HepG2 (cell line): ENCODE measurements around the gene IRAK4. TPM values are rescaled to one million over a fixed set of nuclear protein-coding genes. Genes with fewer than 3 reads are reported as not detected.

ENCODE experiments used
- ATAC-seq: fragments of 200-7000 bp; cut with Tn5 transposase; 3 replicates; pipeline ENCODE4 v1.9.1; 2020; ENCODE audit warnings: mild to moderate bottlenecking, moderate library complexity
- BruUV-seq: library from RNA; stranded (reverse); fragments of 400-500 nt; replicated peaks from 2 replicates; lab custom pipeline; 2021; lab: Mats Ljungman, UMichigan
- CTCF ChIA-PET: fragments of 300-600 bp; formaldehyde crosslinking; extraction: SDS; loops from one replicate; lab custom pipeline; 2021; ENCODE audit warnings: low total read pairs, inconsistent platforms, low intra/inter-chr PET ratio; lab: Yijun Ruan, JAX
- POLR2A ChIA-PET: fragments of 350-600 bp; sonication (Branson Sonifier 250); formaldehyde crosslinking; loops from one replicate; lab custom pipeline; 2020; ENCODE audit warnings: antibody characterized with exemption, inconsistent platforms; lab: Yijun Ruan, JAX
- DNase-seq: peaks from one replicate; pipeline ENCODE4 v3.0.0-alpha.2; 2015; ENCODE audit warnings: low spot score
- FAIRE-seq: peaks from 3 replicates; lab custom pipeline; 2011; peaks lifted over from hg19 to GRCh38; lab: Jason Lieb, UNC
- H2AFZ ChIP-seq: one replicate; pipeline ENCODE4 v1.6.1; 2011; ENCODE audit warnings: low read length, inconsistent platforms
- H3K27ac ChIP-seq: fragments of 300-600 bp; 3 replicates; pipeline ENCODE4 v1.8.0; 2011; ENCODE audit warnings: mixed run types, mild to moderate bottlenecking, mixed read lengths, low read length, inconsistent platforms; ENCODE audit not compliant: insufficient read depth; ENCODE audit errors: extremely low read length
- H3K27me3 ChIP-seq, 2 experiments: fragments of 200-600 bp in 1 of 2; 2 replicates in 1 of 2; 3 replicates in 1 of 2; pipeline versions ENCODE4 v1.6.0 to v1.8.0; 2011; ENCODE audit warnings: low read length in 2 of 2, mild to moderate bottlenecking in 2 of 2, moderate library complexity in 2 of 2, inconsistent platforms in 1 of 2; ENCODE audit not compliant: insufficient read depth in 2 of 2, control insufficient read depth in 1 of 2
- H3K36me3 ChIP-seq, 2 experiments: fragments of 200-600 bp in 1 of 2; replicated peaks in 1 of 2; 2 replicates in 1 of 2; 3 replicates in 1 of 2; pipeline versions ENCODE4 v1.5.1 to v1.8.0; 2011; ENCODE audit warnings: low read length in 2 of 2, inconsistent platforms in 1 of 2; ENCODE audit not compliant: insufficient read depth in 2 of 2, control insufficient read depth in 1 of 2
- H3K4me1 ChIP-seq: 2 replicates; pipeline ENCODE4 v1.5.1; 2012; ENCODE audit warnings: low read length, inconsistent platforms; ENCODE audit not compliant: insufficient read depth
- H3K4me2 ChIP-seq: 2 replicates; pipeline ENCODE4 v1.6.0; 2011; ENCODE audit warnings: low read depth, low read length, inconsistent platforms
- H3K4me3 ChIP-seq, 3 experiments: fragments of 200-600 bp in 1 of 3; sonication (generic), shearing (Covaris generic) in 1 of 3; replicated peaks in 1 of 3; 2 replicates each; pipeline ENCODE4 v1.5.1; 2011 to 2016; ENCODE audit warnings: low read length in 3 of 3, inconsistent platforms in 2 of 3, low read depth in 2 of 3, mild to moderate bottlenecking in 2 of 3, control low read depth in 1 of 3, mixed read lengths in 1 of 3; ENCODE audit not compliant: insufficient read depth in 1 of 3
- H3K79me2 ChIP-seq: one replicate; pipeline ENCODE4 v1.6.1; 2011; ENCODE audit warnings: low read length, inconsistent platforms; ENCODE audit not compliant: insufficient read depth
- H3K9ac ChIP-seq: 2 replicates; pipeline ENCODE4 v1.6.0; 2011; ENCODE audit warnings: mild to moderate bottlenecking, low read depth, low read length, inconsistent platforms; ENCODE audit not compliant: insufficient read depth
- H3K9me3 ChIP-seq: 2 replicates; pipeline ENCODE4 v1.5.1; 2012; ENCODE audit warnings: mild to moderate bottlenecking, low read length
- H4K20me1 ChIP-seq: 2 replicates; pipeline ENCODE4 v1.6.0; 2011; ENCODE audit warnings: inconsistent platforms, mild to moderate bottlenecking, low read length, moderate library complexity; ENCODE audit not compliant: insufficient read depth
- EP300 ChIP-seq, 3 experiments: sonication (generic) in 1 of 3; formaldehyde crosslinking in 1 of 3; IDR thresholded peaks; 2 replicates each; pipeline versions ENCODE4 v1.5.1 to v1.6.1; 2011 to 2020; ENCODE audit warnings: low read depth in 2 of 3, low read length in 2 of 3, borderline replicate concordance in 1 of 3, improper control_type of control experiment in 1 of 3, mild to moderate bottlenecking in 1 of 3, missing genetic modification reagents in 1 of 3, moderate library complexity in 1 of 3
- FOXA1 ChIP-seq, 2 experiments: fragments of 450-650 bp in 1 of 2; sonication (generic) in 1 of 2; formaldehyde crosslinking in 1 of 2; IDR thresholded peaks; 2 replicates each; pipeline versions ENCODE4 v1.4.0 to v1.6.1; 2016 to 2020; ENCODE audit warnings: missing genetic modification reagents in 1 of 2
- HNRNPH1 ChIP-seq: fragments of 200-400 bp; formaldehyde crosslinking; optimal IDR thresholded peaks from 2 replicates; pipeline ENCODE3; 2017; ENCODE audit warnings: mild to moderate bottlenecking, low read depth, low read length
- KDM6A ChIP-seq: IDR thresholded peaks from 2 replicates; pipeline ENCODE4 v1.6.1; 2016; ENCODE audit warnings: low read depth
- SP2 ChIP-seq: sonication (generic); formaldehyde crosslinking; IDR thresholded peaks from 2 replicates; pipeline ENCODE4 v1.5.1; 2020; ENCODE audit warnings: mild to moderate bottlenecking, missing genetic modification reagents
- SUZ12 ChIP-seq: fragments of 150-350 bp; IDR thresholded peaks from 2 replicates; pipeline ENCODE4 v1.6.1; 2014; ENCODE audit warnings: low read depth, low read length
- TEAD2 ChIP-seq: sonication (generic); formaldehyde crosslinking; IDR thresholded peaks from 2 replicates; pipeline ENCODE4 v1.9.0; 2021; ENCODE audit warnings: missing genetic modification reagents
- ZFP36L2 ChIP-seq: sonication (generic); formaldehyde crosslinking; IDR thresholded peaks from 2 replicates; pipeline ENCODE4 v1.4.0; 2020; ENCODE audit warnings: missing genetic modification reagents
- ZNF432 ChIP-seq: sonication (generic); formaldehyde crosslinking; IDR thresholded peaks from 2 replicates; pipeline ENCODE4 v1.5.0; 2020; ENCODE audit warnings: missing genetic modification reagents, mild to moderate bottlenecking, borderline replicate concordance
- ZNF484 ChIP-seq: sonication (generic); formaldehyde crosslinking; IDR thresholded peaks from 2 replicates; pipeline ENCODE4 v1.5.1; 2020; ENCODE audit warnings: mild to moderate bottlenecking, low read depth, missing genetic modification reagents, borderline replicate concordance
- ZNF652 ChIP-seq: IDR thresholded peaks from 2 replicates; pipeline ENCODE4 v1.6.1; 2016; ENCODE audit warnings: low read depth, borderline replicate concordance
- ZNF713 ChIP-seq: sonication (generic); formaldehyde crosslinking; IDR thresholded peaks from 2 replicates; pipeline ENCODE4 v1.4.0; 2020; ENCODE audit warnings: mild to moderate bottlenecking, missing genetic modification reagents
- ZSCAN9 ChIP-seq: IDR thresholded peaks from 2 replicates; pipeline ENCODE4 v1.6.1; 2016; ENCODE audit warnings: borderline replicate concordance
- WGBS: methylation state at CpG from one replicate; pipeline ENCODE4 v1.1.6; 2017; ENCODE audit warnings: low lambda C conversion rate; 5-methylcytosine and 5-hydroxymethylcytosine counted together
- in situ Hi-C: cut with HindIII; loops from 2 replicates; pipeline ENCODE4 v1.10.0; 2017; ENCODE audit warnings: low pct_unique_long_range_greater_than_20kb; ENCODE audit not compliant: extremely low pct_ligation_motif_present
- intact Hi-C: fragments of 100-400 bp; cut with micrococcal nuclease; formaldehyde crosslinking; loops from one replicate; pipeline ENCODE4 v1.10.0; 2022; ENCODE audit not compliant: unreplicated experiment
- polyA plus RNA-seq, 8 experiments: library from polyadenylated mRNA; depleted of rRNA in 3 of 8; stranded (reverse) in 7 of 8; unstranded in 1 of 8; fragments of >200 nt; fragmentation: Illumina TruSeq in 4 of 8; extraction: Trizol in 4 of 8; gene quantifications; 2 replicates each; pipeline versions ENCODE4 v1.2.1 to v1.2.3, GENCODE V29; 2011 to 2016; ENCODE audit warnings: low read depth in 4 of 8, missing spikeins in 1 of 8, mixed read lengths in 1 of 8; ENCODE audit not compliant: insufficient read depth in 1 of 8
- total RNA-seq, 5 experiments: library from RNA; depleted of rRNA; stranded (reverse); fragments of >200 nt; fragmentation: Illumina TruSeq; extraction: Trizol; gene quantifications; 2 replicates each; pipeline ENCODE4 v1.2.3, GENCODE V29; 2016; ENCODE audit warnings: low read depth in 1 of 5
- TF ChIP-seq, protein P1 (sequence below): sonication (generic); formaldehyde crosslinking; IDR thresholded peaks from 2 replicates; pipeline ENCODE4 v1.4.0; 2020; ENCODE audit warnings: missing genetic modification reagents, mild to moderate bottlenecking, borderline replicate concordance

The IRAK4 gene
- total and polyA plus RNA-seq, 2 of the 13 experiments (the other 11 are each of a cell fraction or from before 2014, with no cell fraction given) = 6.6 to 7.1 TPM

DNA sequence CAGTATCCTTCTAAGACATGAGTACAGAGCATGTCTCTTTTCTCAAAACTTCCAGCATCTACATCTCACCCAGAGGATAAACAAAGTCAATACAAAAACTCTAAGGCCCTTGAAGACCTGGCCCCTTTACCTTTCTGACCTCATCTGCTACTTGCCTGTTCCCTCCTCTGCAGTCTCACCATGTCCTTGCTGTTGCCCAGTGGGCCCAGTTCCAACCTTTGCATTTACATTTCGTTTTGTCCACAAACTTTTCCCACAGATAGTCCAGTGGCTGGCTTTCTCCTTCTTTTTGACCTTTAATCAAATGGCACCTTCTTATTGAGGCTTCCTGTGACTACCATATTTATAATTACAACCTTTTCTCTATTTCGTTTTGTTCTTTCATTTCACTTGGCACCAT is 1.6 kb downstream of the IRAK4 start:
- no peaks in the 10 kb centered on the region for H3K36me3 ChIP-seq
- H3K27ac ChIP-seq = no peak overlapping the region
- H2AFZ ChIP-seq = no peak overlapping the region
- H3K79me2 ChIP-seq = peaks cover 15% of the 10 kb centered on the region
- peak overlapping the region in 1 of 3 experiments; percentile 84; a peak in 1 of 6 replicates for H3K4me3 ChIP-seq
- no peaks in the 10 kb centered on the region for H3K9me3 ChIP-seq
- no TSS peak for BruUV-seq
- CTCF ChIA-PET = no interaction called here
- in situ Hi-C loops (no loop called here), intact Hi-C loops (no loop called here)
- no peaks in the 10 kb centered on the region; a peak in 1 of 5 replicates for H3K27me3 ChIP-seq
- DNase-seq (no peak), FAIRE-seq (no peak), ATAC-seq (no peak)
- WGBS = 84% methylated on average over 2 of the region's 2 CpGs
- H3K9ac ChIP-seq = no peak overlapping the region
- peak overlapping the region; percentile 82 for H3K4me2 ChIP-seq
- H4K20me1 ChIP-seq = no peaks in the 10 kb centered on the region
- TF ChIP-seq ZSCAN9 (no peak), EP300 (IDR thresholded peaks at IDR 0.05; ENCODE audit: low read depth in 2 of 2, low read length in 2 of 2) (no peak), EP300 (CRISPR knock-in tag; IDR thresholded peaks at IDR 0.05; ENCODE audit: borderline replicate concordance) (no peak), SUZ12 (no peak), SP2 (no peak), ZFP36L2 (CRISPR knock-in tag) (no peak), ZNF652 (no peak), HNRNPH1 (no peak), ZNF484 (CRISPR knock-in tag) (no peak), ZNF713 (CRISPR knock-in tag) (no peak), TEAD2 (CRISPR knock-in tag) (no peak), FOXA1 (IDR thresholded peaks at IDR 0.05) (no peak), FOXA1 (CRISPR knock-in tag; IDR thresholded peaks at IDR 0.05) (no peak), KDM6A (CRISPR knock-in tag) (no peak), ZNF432 (CRISPR knock-in tag) (no peak)
- TF ChIP-seq, protein P1, sequence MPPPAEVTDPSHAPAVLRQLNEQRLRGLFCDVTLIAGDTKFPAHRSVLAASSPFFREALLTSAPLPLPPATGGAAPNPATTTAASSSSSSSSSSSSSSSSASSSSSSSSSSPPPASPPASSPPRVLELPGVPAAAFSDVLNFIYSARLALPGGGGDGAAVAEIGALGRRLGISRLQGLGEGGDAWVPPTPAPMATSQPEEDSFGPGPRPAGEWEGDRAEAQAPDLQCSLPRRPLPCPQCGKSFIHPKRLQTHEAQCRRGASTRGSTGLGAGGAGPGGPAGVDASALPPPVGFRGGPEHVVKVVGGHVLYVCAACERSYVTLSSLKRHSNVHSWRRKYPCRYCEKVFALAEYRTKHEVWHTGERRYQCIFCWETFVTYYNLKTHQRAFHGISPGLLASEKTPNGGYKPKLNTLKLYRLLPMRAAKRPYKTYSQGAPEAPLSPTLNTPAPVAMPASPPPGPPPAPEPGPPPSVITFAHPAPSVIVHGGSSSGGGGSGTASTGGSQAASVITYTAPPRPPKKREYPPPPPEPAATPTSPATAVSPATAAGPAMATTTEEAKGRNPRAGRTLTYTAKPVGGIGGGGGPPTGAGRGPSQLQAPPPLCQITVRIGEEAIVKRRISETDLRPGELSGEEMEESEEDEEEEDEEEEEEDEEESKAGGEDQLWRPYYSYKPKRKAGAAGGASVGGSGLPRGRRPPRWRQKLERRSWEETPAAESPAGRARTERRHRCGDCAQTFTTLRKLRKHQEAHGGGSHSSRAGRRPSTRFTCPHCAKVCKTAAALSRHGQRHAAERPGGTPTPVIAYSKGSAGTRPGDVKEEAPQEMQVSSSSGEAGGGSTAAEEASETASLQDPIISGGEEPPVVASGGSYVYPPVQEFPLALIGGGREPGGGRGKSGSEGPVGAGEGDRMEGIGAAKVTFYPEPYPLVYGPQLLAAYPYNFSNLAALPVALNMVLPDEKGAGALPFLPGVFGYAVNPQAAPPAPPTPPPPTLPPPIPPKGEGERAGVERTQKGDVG (CRISPR knock-in tag) = no peak
- POLR2A ChIA-PET = no interaction called here
- peaks cover 48% of the 10 kb centered on the region for H3K4me1 ChIP-seq
